Measurements from ENCODE around the gene CHCHD6.

DNA sequence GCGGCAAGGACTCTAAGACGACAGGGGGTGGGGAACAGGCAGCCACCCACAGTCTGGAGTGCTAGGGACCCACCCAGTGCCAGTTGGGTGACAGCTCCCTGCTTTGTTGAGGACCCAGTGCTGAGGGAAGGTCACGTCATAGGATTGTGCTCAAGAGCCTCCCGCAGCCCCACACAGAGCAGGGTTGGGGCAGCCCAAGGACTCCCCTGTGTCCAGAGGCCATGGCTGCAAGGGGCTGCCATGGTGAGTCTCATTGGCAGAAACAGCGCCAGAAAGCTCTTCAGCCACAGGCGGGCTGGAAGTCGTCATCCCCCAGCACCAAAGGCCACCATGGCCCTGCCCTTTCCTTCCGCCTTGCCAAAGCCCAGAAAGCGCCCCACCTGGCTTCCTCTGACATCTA lies 241.9 kb downstream of the CHCHD6 start:
- TF ChIP-seq POLR2AphosphoS5 (IDR thresholded peaks at IDR 0.05; ENCODE audit: borderline replicate concordance, low read depth, low read length) (no peak), EZH2 (IDR thresholded peaks at IDR 0.05) (no peak), FOXP2 (optimal IDR thresholded peaks at IDR 0.05; ENCODE audit: control extremely low read depth, extremely low read length, insufficient read depth) (no peak)

Data from SK-N-MC (cell line).